Measurements from ENCODE around the gene LDLRAD4. TPM values are rescaled to one million over a fixed set of nuclear protein-coding genes. Genes with fewer than 3 reads are reported as not detected.

The LDLRAD4 gene
- total RNA-seq, 4 donors from 2014 or later = 20.4 to 40.4 (median 35.3) TPM

DNA sequence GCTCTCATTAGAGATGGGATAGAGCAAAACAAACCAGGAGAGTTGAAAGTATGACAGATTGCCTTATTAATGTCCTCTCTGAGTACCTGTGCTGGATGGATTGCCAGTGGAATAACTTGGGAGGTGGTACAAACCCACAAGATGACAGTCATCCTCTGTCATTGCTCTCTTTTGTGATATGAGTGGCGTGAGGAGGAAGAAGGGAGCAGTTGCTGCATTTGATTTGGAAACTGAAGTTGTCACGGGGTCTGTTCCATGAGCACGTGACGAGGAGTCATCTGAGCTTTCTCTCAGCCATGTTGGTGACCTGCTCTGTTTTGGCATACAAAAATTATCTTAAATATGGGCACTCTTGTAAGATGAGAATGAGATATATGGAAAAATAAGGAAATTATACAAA lies 302.9 kb downstream of the LDLRAD4 start:
- H3K4me3 ChIP-seq = no peak overlapping the region
- H3K36me3 ChIP-seq = peaks cover 0 to 7% (median 3%) of the 10 kb centered on the region in 4 donors
- TF ChIP-seq, protein P1, sequence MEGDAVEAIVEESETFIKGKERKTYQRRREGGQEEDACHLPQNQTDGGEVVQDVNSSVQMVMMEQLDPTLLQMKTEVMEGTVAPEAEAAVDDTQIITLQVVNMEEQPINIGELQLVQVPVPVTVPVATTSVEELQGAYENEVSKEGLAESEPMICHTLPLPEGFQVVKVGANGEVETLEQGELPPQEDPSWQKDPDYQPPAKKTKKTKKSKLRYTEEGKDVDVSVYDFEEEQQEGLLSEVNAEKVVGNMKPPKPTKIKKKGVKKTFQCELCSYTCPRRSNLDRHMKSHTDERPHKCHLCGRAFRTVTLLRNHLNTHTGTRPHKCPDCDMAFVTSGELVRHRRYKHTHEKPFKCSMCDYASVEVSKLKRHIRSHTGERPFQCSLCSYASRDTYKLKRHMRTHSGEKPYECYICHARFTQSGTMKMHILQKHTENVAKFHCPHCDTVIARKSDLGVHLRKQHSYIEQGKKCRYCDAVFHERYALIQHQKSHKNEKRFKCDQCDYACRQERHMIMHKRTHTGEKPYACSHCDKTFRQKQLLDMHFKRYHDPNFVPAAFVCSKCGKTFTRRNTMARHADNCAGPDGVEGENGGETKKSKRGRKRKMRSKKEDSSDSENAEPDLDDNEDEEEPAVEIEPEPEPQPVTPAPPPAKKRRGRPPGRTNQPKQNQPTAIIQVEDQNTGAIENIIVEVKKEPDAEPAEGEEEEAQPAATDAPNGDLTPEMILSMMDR (IDR thresholded peaks at IDR 0.05) = no peak
- TF ChIP-seq EP300 (IDR thresholded peaks at IDR 0.05) (no peak), POLR2A (IDR thresholded peaks at IDR 0.05; ENCODE audit: low read depth) (no peak), POLR2AphosphoS5 (IDR thresholded peaks at IDR 0.05) (no peak)
- no peaks in the 10 kb centered on the region for H3K9me3 ChIP-seq
- intact Hi-C loops (cut with DNase I) = no loop called here
- no peak for DNase-seq (ENCODE audit: extremely low spot score)
- H3K27me3 ChIP-seq = no peaks in the 10 kb centered on the region
- 95% methylated on average over 4 of the region's 4 CpGs for WGBS
- peaks cover 0 to 15% (median 4%) of the 10 kb centered on the region in 4 donors for H3K4me1 ChIP-seq
- no peak overlapping the region for H3K27ac ChIP-seq (replicated peaks in 1 of 4)

DNA sequence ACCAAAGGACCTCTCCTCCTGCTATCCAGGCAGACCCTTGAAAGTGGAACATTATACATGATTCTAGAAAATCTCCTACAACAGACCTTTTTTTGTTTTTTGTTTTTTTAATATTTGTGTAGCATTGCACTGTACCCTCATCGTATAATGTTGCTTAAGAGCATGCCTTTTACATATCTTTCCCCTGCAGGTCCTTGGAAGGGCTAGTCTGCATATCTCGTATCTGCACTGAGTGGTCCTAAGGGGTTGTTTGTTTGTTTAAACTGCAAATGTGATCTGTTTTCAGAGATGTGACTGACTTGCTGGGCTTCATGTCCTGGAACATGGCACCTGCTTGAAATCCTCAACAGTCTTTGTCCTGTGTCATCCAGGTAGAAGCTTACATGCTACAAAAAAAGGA lies 303.7 kb downstream of the LDLRAD4 start:
- H3K9me3 ChIP-seq = no peaks in the 10 kb centered on the region
- TF ChIP-seq, protein P1 (IDR thresholded peaks at IDR 0.05) = no peak
- no peaks in the 10 kb centered on the region for H3K27me3 ChIP-seq
- intact Hi-C loops (cut with DNase I) = no loop called here
- no peak overlapping the region for H3K4me3 ChIP-seq
- H3K27ac ChIP-seq (replicated peaks in 1 of 4) = no peak overlapping the region
- WGBS = 95% methylated on average over 2 of the region's 2 CpGs
- peaks cover 0 to 2% (median under 1%) of the 10 kb centered on the region in 4 donors for H3K36me3 ChIP-seq
- H3K4me1 ChIP-seq = peaks cover 0 to 15% (median 4%) of the 10 kb centered on the region in 4 donors
- DNase-seq (ENCODE audit: extremely low spot score) = no peak

DNA sequence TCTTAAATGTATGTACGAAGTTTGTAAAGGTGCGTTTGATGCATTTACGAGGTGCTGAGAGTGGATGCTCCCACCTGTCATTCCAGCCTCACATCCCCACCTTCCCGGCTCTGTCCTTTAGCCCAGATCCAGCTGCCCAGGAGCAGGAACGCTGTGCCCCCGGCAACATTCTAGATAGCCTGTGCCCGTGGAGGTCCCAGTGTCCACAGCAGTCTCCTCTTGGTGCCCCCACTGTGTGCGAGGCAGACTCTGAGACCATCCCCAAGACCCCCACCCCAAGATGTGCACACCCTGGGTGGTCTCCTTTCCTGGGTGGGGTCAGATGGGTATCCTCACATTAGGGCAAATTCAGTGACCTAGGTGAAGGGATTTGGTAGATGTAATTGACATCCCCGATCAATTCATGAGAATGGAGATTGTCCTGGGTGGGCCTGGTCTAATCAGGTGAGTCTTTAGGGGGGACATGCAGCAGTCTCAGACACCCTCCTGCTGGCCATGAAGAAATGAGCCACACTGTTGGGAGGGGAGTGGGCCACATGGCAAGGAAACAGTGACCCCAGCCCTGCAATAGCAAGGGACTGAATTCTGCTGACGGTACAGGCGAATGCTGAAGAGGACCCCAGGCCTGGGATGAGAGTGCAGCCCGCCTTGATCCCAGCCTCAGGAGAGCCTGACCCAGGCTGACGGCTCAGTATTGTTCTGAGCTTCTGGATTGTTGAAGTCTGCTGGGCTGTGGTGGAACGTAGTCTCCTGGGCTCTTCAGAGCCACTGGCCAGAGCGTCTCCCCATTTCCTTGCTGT lies 304.5 kb downstream of the LDLRAD4 start:
- Histone ChIP-seq H3K4me1 (peaks cover 0 to 15% (median 4%) of the 10 kb centered on the region in 4 donors), H3K27me3 (no peaks in the 10 kb centered on the region), H3K36me3 (peaks cover 0 to 3% (median 0%) of the 10 kb centered on the region in 4 donors), H3K27ac (replicated peaks in 1 of 4) (no peak overlapping the region), H3K9me3 (no peaks in the 10 kb centered on the region), H3K4me3 (no peak overlapping the region)
- DNase-seq (ENCODE audit: extremely low spot score) = no peak
- intact Hi-C loops (cut with DNase I) = no loop called here
- TF ChIP-seq EP300 (IDR thresholded peaks at IDR 0.05) = no peak
- TF ChIP-seq POLR2A (IDR thresholded peaks at IDR 0.05; ENCODE audit: low read depth) = no peak
- no peak for TF ChIP-seq POLR2AphosphoS5 (IDR thresholded peaks at IDR 0.05)
- TF ChIP-seq, protein P1 (IDR thresholded peaks at IDR 0.05) = no peak
- WGBS = 88% methylated on average over 15 of the region's 15 CpGs

DNA sequence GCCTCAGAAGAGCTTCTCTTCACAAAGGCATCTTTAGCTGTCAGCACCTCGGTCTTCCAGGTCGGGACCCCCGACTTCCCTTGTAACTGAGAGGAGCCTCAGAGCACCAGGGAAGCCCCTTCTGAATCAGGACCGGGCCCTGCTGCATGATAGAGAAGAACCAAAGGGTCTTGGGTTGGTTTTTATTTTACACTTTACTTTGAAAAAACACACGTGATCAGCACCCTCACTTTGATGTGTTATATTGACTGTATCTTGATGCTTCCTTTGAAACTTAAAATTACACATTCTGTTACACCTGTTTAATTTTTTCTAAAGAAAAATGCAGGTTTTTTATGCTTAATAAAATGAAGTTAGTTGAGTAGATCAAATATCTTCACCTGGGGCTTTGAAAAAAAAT lies 305.5 kb downstream of the LDLRAD4 start:
- no peak for DNase-seq (ENCODE audit: extremely low spot score)
- no peaks in the 10 kb centered on the region for H3K27me3 ChIP-seq
- H3K4me1 ChIP-seq = peaks cover 0 to 15% (median 4%) of the 10 kb centered on the region in 4 donors
- TF ChIP-seq EP300 (IDR thresholded peaks at IDR 0.05) = no peak
- TF ChIP-seq, protein P1 (IDR thresholded peaks at IDR 0.05) = no peak
- no peak for TF ChIP-seq POLR2A (IDR thresholded peaks at IDR 0.05; ENCODE audit: low read depth)
- no peak for TF ChIP-seq POLR2AphosphoS5 (IDR thresholded peaks at IDR 0.05)
- no peak overlapping the region for H3K27ac ChIP-seq (replicated peaks in 1 of 4)
- no peaks in the 10 kb centered on the region for H3K9me3 ChIP-seq
- H3K36me3 ChIP-seq = peaks cover 0 to 3% (median 0%) of the 10 kb centered on the region in 4 donors
- intact Hi-C loops (cut with DNase I) = no loop called here
- WGBS = 97% methylated on average over 5 of the region's 5 CpGs
- no peak overlapping the region for H3K4me3 ChIP-seq
